DMS153 treated with DMSO at 0.1 percent for 48 hours (cell line): ENCODE measurements around the gene ALK.

ENCODE experiments used
- DNase-seq: peaks from one replicate; lab custom pipeline; 2025; ENCODE audit not compliant: unreplicated experiment; lab: John Stamatoyannopoulos, UW

ALK gene

GRCh38 chr2:29799628-29800027 is 121.8 kb downstream of the ALK start:
- no peak for DNase-seq

DNA sequence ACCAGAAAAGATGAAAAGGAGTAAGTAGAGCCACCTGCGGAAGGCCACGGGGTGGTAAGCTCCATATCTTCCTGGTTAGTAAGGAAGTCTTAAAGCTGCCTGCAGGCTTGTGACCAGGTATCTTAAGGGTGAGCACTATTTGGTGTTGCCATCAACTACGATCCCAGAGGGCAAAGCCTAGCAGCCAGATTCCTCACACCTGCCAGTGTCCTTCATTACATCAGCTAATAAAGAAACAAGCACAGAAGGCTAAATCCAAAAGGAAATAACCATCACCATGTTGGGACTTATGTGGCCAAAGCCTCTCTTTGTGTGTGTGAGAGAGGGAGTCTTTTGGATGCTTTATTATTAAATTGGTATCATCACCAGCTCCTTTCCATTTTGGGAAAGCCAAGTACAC is 123.5 kb downstream of the ALK start:
- no peak for DNase-seq

GRCh38 chr2:29796446-29796845 is 124.9 kb downstream of the ALK start:
- DNase-seq: no peak

GRCh38 chr2:29789911-29790485 is 131.4 kb downstream of the ALK start:
- no peak for DNase-seq

DNA sequence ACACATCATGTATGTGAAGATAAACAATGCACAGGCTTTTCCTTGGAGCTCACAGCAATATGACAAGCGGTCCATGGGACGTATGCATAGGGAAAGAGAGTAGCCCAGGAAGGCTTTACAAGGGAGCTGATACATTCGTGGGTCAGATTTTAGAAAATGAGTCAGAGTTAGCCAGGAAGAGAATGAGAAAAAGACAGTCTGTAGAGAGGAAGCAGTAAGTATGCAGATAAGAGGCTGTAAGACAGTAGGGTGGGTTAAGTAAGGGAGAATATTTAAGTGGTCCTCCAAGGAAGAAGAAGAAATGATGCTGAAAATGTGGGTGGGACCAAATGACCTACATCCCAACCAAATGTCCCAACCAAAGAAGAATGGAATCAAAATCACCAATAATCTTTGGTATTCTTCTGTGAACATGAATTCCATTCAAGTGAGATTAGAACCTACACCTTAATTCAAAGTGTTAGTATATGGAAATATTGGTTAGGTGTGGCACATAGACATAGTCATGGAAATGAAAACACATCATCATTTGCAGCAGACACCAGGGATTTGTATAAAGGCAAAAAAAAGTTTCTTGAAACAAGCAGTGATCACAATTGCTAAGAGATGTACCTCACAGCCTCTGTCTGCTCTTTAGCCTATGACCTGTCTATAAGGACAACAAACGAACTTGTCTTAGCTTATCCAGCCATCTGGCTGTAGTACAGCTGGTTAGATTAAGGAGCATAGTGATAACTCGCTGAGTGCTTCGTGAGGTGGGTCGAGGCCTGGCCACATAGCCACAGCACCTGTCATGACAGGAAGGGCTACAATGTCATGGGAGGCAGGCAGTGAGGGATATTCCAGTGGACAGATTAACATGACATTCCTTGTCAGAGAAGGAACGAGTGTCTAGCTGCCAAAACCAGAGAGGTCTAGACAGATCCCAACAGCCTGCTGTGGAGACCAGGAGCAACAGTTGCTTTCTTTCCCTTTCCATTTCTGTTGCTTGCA is 133.6 kb downstream of the ALK start:
- DNase-seq: no peak

- peak; percentile 19 for DNase-seq
These were observed 135.0 kb downstream of the ALK start for GRCh38 chr2:29786361-29786760.

GRCh38 chr2:29783666-29784065 is 137.7 kb downstream of the ALK start:
- no peak for DNase-seq

DNA sequence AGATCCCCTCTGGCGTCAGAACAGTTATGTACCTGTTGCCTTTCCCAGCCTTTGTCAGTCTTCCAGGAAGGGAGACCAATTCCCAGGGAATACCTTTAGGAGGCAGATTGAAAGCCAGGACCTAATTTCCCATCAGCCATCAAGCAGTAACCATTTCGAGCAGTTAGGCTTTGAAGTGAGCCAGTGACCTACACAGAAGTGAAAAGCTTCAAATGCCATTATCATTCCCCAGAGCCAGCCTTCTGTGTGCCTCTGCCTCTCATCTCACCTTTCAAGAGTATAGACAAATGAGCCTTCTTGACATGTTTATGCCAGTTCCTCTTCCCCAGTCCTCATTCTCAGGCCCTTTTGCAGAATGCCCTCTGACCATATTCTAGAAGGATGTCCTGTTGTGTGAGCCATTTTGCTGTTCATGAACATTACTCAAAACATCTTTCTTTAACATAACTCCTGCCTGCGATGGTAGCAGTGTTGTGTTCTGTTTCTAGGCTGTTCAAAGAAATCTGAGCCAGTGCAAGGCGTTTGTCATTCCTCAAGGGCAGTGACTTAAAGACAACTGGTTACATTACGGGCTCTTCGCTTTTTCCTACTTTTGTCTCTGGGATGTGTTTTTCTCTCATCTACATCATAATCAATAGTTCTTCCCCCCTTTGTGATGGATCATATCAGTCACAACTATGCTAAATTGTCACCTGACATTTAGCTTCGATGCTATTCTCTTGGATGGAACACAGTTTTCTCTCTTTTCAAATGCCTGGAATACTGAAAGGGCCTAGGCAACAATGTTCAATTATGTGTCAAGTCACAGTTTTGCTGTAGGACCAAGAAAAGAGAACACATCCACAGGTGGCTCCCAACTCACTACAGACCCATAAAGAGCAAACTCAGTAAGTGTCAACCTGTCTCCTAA is 138.6 kb downstream of the ALK start:
- no peak for DNase-seq

DNA sequence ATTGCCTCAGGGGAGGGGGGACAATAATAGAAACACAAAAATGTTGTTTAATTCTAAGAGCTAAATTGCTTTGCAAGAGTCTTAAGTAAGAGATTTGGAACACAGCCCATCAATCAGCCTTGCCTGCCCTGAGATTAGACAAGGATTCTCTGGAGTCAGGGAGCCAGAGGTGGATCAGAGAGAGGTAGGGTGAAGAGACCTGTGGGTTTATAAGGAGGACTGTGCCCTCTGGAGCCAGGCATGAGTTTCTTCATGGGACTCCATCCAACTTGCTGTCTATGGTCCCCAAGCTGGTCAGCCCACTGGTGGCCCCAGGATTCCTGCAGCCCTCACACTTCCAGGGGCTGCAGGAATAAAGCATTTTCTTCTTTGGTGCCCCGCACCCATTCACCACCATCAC is 139.3 kb downstream of the ALK start:
- DNase-seq: no peak

DNA sequence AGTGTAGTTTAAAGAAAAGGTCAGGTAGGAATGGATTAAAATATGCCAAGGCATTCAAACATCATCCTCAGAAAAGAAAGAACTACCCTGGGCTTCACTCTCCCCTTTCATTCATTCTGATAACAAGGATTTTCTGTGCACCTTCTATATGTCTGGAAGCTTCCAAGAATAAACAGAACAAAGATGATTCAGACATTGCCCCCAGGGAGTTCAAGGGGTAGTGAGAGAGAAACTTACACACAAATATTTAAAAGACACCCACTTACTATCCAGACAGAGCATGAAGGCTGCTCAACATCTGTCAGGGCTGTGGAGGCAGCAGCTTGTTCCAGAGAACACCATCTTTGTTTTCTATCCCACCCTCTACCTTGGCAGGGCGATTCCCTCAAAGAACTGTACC is 140.5 kb downstream of the ALK start:
- no peak for DNase-seq

- DNase-seq: no peak
These were observed 144.2 kb downstream of the ALK start for GRCh38 chr2:29777161-29777560.

GRCh38 chr2:29776406-29776805 is 145.0 kb downstream of the ALK start:
- no peak for DNase-seq

- DNase-seq: no peak
These were observed 145.4 kb downstream of the ALK start for GRCh38 chr2:29775937-29776336.

- DNase-seq: no peak
These were observed 146.8 kb downstream of the ALK start for GRCh38 chr2:29774624-29775023.

DNA sequence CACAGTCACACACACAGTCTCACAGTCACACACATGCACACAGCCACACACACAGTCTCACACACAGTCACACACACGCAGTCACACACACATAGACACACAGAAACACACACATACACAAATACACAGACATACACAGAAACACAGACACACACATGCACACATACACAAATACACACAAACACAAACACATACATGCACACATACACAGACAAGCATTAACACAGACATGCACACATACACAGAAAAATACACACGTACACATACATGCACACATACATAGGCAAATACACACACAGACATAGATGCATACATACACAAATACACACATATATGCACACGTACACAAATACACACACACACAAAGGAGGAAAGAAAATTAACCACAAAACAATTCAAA is 150.5 kb downstream of the ALK start:
- no peak for DNase-seq

- no peak for DNase-seq
These were observed 151.5 kb downstream of the ALK start for GRCh38 chr2:29769847-29770246.

DNA sequence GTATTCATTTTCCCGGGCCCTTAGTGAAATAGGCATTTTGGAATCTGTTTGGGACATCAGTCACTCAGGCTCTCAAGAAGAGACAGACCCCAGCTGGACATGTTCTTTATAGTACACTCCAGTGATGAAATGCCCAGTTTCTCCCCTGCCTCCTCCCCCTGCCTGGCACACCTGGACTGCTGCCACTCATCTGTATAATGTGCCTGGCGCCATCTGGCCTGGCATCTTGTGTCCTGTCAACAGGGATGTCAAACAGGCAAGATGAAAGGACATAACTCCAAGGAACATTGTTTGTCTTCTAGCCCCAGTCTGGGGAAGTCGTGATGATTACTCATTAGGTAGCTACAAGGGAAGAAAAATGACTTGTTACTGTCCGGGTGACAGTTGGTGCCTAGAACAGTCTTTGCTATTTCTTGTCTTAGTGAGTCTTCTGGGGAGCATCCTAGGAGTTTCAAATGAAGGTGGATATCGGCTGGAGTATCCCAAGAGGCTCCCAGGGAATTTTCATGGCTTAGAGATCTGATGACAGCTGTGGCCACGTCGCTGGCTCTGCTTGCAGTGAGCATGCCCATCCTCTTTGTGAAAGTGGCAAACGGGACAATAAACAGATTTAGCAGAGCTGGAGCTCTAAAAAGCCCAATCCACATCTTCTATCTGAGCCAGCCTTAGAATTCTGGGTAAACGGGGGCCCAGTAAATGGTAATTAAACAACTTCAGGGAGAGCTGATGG is 153.6 kb downstream of the ALK start:
- no peak for DNase-seq

DNA sequence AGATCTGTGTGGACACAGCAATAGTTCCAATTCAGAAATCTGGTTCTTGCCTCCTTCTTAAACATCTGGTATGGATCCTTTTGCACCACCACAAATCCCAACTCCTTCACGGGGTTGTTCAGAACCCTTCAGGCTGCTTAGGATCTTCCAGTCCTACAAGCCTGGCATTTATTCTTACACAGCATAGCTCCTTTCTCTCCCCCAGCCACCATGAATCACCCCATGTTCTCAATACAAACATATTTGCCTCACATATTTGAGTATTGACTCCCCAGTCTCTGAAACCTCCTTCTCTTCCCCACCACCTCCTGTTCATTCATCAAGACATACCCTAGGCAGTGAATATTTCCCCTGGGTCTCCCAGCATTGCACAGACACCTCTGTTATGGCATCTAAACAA is 155.2 kb downstream of the ALK start:
- no peak for DNase-seq

DNA sequence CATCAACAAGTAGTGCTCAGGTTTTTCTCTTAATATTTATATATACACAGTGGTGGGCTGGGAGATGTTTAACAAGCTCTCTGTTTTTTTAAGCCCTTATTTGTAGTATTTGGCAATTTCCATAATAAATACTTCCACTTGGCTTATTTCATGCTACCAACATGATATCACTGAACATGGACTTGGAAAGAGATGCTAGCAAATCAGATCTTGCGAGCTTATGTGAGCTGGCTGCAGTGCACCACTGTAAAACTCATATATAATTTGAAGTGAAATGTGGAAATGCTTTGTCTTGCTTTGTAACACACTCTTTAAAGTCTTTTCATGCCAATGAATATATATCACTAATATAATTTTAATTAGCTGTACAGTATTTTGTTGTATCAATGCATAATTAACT is 155.7 kb downstream of the ALK start:
- DNase-seq: no peak

- DNase-seq: no peak
These were observed 158.0 kb downstream of the ALK start for GRCh38 chr2:29763371-29763770.

DNA sequence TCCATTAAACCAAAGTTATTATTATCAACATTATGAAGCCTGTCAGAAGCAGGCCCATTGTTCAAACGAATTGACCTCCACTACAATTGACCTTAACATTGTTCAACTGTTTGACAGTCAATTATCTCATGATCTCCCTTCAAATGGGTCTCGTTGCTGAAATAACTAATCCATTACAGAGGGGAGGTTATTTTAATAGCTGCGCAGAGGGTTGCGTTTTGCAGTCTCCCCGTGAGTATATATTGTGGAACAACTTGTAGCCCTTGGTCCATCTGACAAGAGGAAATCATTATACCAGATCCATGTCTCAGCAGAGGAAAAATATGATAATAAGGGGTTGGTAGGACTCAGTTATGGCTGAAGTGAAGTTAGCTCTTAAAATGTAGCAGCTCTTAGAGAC is 159.1 kb downstream of the ALK start:
- DNase-seq: no peak
